Activated naive CD8-positive, alpha-beta T cell treated with anti-CD3 and anti-CD28 coated beads, Interleukin-2, amount 50 U/mL, for 16 hours (primary cell): ENCODE data around the gene DNM1L.
"Not testable (repeated sequence)": the region's sequence is repeated elsewhere in the genome, so short reads cannot be mapped to it uniquely, and the experiment has no call there.

Experiments
- DNase-seq: peaks from one replicate; pipeline ENCODE4 v3.0.0-alpha.2; 2020; ENCODE audit warnings: low read depth, low spot score

The DNM1L gene

GRCh38 chr12:32697445-32697844, 18.3 kb downstream of the DNM1L start:
- DNase-seq: no peak

GRCh38 chr12:32698285-32698684, 19.2 kb downstream of the DNM1L start:
- no peak for DNase-seq

DNA sequence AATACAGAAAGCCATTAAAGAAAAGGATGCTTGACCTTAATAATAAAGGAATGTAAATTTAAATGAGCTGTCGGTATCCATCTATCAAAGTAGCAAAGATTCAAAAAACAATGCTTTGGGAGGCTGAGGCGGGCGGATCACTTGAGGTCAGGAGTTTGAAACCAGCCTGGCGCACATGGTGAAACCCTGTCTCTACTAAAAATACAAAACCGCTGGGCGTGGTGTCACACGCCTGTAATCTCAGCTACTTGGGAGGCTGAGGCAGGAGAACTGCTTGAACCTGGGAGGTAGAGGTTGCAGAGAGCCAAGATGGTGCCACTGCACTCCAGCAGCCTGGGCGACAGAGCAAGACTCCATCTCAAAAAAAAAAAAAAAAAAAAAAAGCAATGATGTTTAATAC, 20.3 kb downstream of the DNM1L start:
- not testable (repeated sequence) for DNase-seq

DNA sequence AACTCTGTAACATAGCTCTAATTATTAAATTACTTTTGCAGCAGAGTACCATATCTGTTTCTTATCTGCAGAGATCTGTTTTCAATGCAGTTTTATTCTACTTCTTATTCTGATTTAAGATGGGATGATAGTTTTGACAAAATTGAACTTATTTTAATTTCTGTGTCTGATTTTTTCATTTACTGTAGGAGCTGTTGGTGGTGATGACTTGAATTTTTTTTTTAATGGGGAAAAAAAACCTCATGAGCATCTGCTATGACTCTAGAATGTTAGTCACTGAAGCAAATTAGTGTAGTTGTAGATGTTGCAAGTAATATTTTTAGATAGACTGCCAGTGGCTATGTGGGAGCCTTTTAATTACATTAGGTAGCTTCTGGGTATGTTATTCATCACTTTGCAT, 23.4 kb downstream of the DNM1L start:
- DNase-seq: no peak

DNA sequence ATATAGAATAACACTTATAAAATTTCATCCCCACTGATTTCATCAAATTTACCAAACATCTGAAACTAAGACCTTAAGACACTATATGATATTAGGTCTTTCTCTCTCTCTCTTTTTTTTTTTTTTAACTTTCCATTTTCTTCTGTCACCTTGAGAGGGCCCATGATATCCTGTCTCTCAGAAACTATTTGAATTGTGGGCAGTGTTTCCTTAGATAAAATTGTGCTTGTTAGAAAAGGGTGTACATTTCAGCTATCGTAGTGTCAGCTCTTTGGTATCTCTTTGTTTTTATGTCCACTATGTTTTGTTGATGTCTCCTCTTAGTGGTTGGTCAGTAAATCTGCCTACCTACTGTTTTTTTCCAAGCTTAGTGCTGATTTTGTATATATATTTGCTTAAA, 23.8 kb downstream of the DNM1L start:
- no peak for DNase-seq

DNA sequence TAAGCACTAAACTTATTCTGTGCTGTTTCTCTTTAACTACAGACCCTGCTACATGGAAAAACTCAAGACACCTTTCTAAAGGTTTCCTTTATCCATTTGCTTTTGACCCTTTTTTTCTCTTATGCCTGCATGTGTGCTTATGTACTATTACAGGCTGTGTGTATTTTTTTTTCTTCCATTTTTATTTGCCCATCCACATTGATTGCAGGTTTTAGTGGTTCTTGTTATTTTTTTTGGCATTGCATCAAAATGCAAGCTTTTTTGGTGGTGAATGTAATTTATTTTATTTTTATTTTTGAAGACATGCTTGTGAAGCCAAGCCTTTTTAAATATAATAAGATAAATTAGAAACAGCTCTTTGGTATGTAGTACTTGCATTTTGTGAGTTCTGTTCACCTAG, 26.7 kb downstream of the DNM1L start:
- DNase-seq: no peak

DNA sequence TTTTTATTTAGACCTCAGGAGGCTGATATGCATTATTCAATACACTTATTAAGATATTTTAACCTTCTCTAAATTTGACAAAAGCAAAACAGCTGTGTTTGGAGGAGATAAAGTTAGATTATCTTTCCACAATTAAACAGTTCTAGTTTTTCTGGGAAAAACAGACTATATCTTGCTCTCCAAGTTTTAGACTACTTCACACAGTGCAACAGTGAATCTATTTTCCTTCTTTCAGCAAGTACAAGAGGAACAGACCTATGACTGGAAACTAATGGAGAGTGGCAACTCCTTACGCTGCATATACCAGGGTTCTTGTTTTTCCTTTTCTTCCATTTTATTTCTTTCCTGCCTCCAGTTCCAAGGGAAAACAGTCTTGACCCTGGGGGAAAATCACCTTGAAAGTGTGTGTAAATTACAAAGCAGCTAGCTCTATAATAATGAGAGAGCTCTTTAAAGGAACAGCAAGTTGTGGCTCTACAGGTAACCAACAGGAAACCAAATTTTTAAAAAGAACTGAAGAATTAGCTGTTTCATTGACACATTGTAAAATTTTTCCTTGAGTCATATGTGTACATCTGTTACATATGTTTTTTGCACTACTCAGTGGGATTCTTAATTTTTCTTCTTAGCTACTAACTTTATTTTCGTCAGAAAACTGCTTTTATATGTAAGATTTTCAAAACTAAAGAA, 27.4 kb downstream of the DNM1L start:
- DNase-seq: no peak

DNA sequence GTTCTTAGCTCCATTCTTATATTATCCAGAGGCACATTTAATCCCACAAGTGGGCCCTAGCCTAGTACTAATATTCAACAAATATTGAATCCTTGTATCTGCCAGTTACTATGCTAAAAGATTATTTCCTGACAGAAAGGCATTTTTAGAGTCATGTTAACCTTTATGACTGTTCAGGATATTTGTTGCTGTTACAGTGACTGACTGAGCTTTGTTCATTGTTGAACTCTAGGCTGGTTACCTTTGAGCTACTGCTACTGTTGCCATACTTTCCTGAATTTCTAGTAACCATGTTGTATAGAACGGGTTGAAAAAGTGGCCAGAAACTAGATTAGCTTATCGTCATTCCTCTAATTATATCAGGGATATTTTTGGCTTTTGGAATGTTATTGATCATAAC, 29.8 kb downstream of the DNM1L start:
- DNase-seq: no peak

DNA sequence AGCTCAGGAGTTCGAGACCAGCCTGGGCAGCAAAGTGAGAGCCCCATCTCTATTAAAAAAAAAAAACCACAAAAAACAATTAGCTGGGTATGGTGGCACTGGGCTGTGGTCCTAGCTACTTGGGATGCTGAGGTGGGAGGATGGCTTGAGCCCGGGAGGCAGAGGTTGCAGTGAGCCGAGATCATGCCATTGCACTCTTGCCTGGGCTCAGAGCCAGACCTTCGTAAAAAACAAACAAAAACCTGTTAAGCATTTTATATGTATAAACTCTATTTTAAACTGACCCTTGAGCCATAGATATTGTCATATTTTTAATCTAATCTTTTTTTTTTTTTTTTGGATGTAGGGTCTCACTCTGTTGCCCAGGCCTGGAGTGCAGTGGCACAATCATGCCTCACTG, 35.7 kb downstream of the DNM1L start:
- DNase-seq: no peak

- DNase-seq: no peak
Observed at GRCh38 chr12:32718926-32719325, 39.8 kb downstream of the DNM1L start.

GRCh38 chr12:32725308-32725707, 46.2 kb downstream of the DNM1L start:
- DNase-seq: not testable (repeated sequence)

DNA sequence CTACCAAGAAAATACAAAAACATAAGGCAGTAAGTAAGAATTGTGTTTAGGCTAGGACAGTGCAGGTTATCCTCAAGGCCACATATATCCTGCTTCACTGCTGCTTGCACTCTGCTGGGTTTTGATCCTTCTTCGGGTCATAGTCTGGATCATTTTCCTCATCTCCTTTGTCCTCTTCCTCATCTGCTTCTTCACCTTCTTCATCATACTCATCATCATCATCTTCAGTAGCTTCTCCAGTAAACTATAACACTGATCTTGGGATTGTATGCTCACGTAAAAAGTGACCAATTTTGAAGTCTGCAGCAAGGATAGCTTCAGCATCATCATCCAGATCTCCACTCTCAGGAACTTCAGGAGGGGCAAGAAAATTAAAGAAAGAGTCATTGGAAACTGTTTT, 47.2 kb downstream of the DNM1L start:
- no peak for DNase-seq

DNA sequence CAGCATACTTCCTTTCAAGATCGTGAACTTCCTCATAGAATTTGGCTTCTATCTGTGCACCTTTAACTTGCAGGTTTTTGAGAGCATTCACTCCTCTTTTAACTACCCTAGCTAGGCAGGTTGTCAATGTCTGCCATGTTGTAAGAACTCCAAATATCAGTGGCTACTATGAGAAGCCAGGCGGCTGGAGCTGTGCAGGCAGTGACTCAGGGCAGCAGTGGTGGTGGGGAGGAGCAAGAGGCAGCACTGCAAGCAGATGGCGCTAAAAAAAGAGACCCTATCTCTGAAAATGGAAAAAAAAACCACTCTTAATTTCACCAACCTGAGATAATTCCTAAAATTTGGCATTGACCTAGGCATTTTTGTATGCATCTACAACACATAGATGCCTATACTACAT, 48.1 kb downstream of the DNM1L start:
- no peak for DNase-seq

GRCh38 chr12:32734952-32735351, 55.9 kb downstream of the DNM1L start:
- no peak for DNase-seq

DNA sequence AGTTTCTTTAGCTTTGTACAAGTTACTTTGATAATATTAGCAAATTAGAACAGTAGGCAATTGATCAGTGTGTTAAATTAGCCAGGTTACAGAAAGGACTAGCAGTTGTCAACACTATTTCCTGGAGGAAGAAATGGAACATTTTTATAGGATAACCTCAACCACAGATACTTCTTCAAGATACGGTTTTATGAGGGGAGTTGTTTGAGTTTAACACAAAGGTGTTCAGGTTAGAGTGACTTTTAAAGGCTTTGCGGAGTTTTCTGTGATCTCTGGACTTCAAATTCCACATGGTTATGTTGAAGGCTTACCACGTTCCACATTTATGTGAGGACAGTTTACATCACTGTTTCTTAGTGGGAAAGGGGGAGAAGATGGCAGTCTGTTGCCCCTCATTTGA, 57.3 kb downstream of the DNM1L start:
- DNase-seq: no peak

- DNase-seq: no peak
Observed at GRCh38 chr12:32737715-32738114, 58.6 kb downstream of the DNM1L start.

- no peak for DNase-seq
Observed at GRCh38 chr12:32739279-32739678, 60.2 kb downstream of the DNM1L start.

GRCh38 chr12:32742133-32742532, 63.0 kb downstream of the DNM1L start:
- DNase-seq: no peak

GRCh38 chr12:32743264-32743663, 64.2 kb downstream of the DNM1L start:
- no peak for DNase-seq

GRCh38 chr12:32753605-32754004, 74.5 kb downstream of the DNM1L start:
- no peak for DNase-seq

- DNase-seq: no peak
Observed at GRCh38 chr12:32754111-32754510, 75.0 kb downstream of the DNM1L start.

- peak; percentile 30 for DNase-seq
Observed at GRCh38 chr12:32755051-32755653, 76.1 kb downstream of the DNM1L start.

DNA sequence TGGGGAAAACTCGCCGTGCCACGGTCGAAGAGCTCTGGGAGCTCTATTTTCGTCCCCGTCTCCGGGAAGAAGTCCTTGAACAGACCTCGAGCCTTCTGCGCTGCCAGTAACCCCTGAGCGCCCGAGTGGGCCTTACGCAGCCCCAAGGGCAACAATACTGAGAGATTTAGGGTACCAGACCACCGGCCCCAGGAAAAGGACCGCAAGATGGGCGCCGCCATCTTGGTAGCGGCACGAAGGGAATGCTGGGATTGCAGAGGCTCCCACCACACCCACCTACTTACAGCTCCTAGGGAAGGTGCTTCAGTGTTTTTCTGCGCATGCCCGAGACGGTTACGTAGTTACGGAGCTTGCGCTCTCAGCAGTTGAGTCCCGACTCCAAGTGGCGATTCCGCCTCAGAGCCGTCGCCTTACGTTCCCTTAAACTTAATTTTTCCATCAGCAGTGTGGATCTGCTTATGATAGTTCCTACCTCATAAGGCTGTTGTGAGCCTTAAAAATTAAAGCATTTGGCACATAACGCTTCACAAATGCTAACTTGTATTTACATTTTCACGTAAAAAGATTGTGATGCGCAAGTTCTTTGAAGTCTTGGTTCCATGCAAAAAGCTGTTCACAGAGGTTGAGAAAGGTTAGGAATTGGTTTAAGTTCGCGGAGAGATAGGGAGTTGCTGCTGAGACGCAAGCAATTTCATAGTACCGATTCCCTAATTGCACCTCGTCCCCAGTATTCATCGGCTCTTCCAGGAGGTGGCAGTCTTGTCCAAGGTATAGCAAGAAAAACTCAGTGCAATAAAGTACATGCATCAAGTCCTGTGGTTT, 76.8 kb downstream of the DNM1L start, which contains the start of gene YARS2:
Gene YARS2, minus strand, starts transcription at position 244 of the 822 bp plus-strand sequence. Its CDS starts 23 bp downstream, at position 221.
- DNase-seq: peak; percentile 69
